ENCODE measurements around the gene PRKAG2. TPM values are rescaled to one million over a fixed set of nuclear protein-coding genes. Genes with fewer than 3 reads are reported as not detected.
"Not testable (repeated sequence)": the region's sequence is repeated elsewhere in the genome, so short reads cannot be mapped to it uniquely, and the experiment has no call there.

PRKAG2 gene
- polyA plus RNA-seq, 1 of the 3 experiments (the other 2 are of a cell fraction), result 51.6 TPM

- CTCF ChIA-PET, result interaction anchor here (0.7 to 4.4 kb wide), 2 partner anchors 11 to 43 kb away, joined by 3 to 38 read pairs; no protein-coding TSS in a partner anchor
- H3K9me2 ChIP-seq; H3K4me1 ChIP-seq (ENCODE audit: control insufficient read depth in 1 of 2, insufficient read depth in 2 of 2, low read depth in 1 of 2, low read length in 1 of 2); H3K9me3 ChIP-seq; H3K9ac ChIP-seq; H3K4me3 ChIP-seq (ENCODE audit: low read depth in 2 of 2, low read length in 1 of 2); H4K20me1 ChIP-seq (ENCODE audit: insufficient read depth); H2AFZ ChIP-seq (ENCODE audit: low read depth); H3K4me2 ChIP-seq; POLR2A ChIA-PET; H3K27ac ChIP-seq (ENCODE audit: low read depth in 2 of 2, low read length in 1 of 2); H3K36me3 ChIP-seq (replicated peaks in 1 of 2; ENCODE audit: control insufficient read depth in 1 of 2, insufficient read depth in 2 of 2, low read length in 1 of 2); H3K79me2 ChIP-seq (ENCODE audit: insufficient read depth); H3F3A ChIP-seq (replicated peaks; ENCODE audit: insufficient read depth); DNase-seq; H3K27me3 ChIP-seq (ENCODE audit: insufficient read depth): not testable (repeated sequence)
- 94% methylated on average over 5 of the region's 5 CpGs for WGBS (ENCODE audit: low lambda C conversion rate)
These were observed 128.9 kb downstream of the PRKAG2 start for GRCh38 chr7:151748021-151748420.

- no peak for DNase-seq
- Histone ChIP-seq H3F3A (replicated peaks; ENCODE audit: insufficient read depth) (no peaks in the 10 kb centered on the region), H3K9me3 (no peaks in the 10 kb centered on the region), H3K27ac (ENCODE audit: low read depth in 2 of 2, low read length in 1 of 2) (no peak overlapping the region), H3K27me3 (ENCODE audit: insufficient read depth) (no peaks in the 10 kb centered on the region), H3K36me3 (replicated peaks in 1 of 2; ENCODE audit: control insufficient read depth in 1 of 2, insufficient read depth in 2 of 2, low read length in 1 of 2) (no peaks in the 10 kb centered on the region), H3K4me2 (no peak overlapping the region), H2AFZ (ENCODE audit: low read depth) (no peak overlapping the region), H3K79me2 (ENCODE audit: insufficient read depth) (no peaks in the 10 kb centered on the region), H3K4me3 (ENCODE audit: low read depth in 2 of 2, low read length in 1 of 2) (no peak overlapping the region), H3K9me2 (no peaks in the 10 kb centered on the region), H3K4me1 (ENCODE audit: control insufficient read depth in 1 of 2, insufficient read depth in 2 of 2, low read depth in 1 of 2, low read length in 1 of 2) (peaks cover 0 to 3% of the 10 kb centered on the region in 2 experiments; a peak in 1 of 4 replicates), H4K20me1 (ENCODE audit: insufficient read depth) (no peaks in the 10 kb centered on the region), H3K9ac (no peak overlapping the region)
- WGBS (ENCODE audit: low lambda C conversion rate), result 81% methylated on average over 11 of the region's 11 CpGs
- ChIA-PET CTCF (interaction anchor here (0.7 to 10.8 kb wide), 10 partner anchors 10 to 176 kb away, joined by 3 to 100 read pairs (median 4); no protein-coding TSS in a partner anchor), POLR2A (no interaction called here)
- TF ChIP-seq MEF2A (IDR thresholded peaks at IDR 0.05; ENCODE audit: borderline replicate concordance, low read depth) (no peak), TAF1 (IDR thresholded peaks at IDR 0.05; ENCODE audit: borderline replicate concordance, low read depth, low read length) (no peak), USF1 (IDR thresholded peaks at IDR 0.05; ENCODE audit: borderline replicate concordance, low read depth) (no peak), RXRA (IDR thresholded peaks at IDR 0.05; ENCODE audit: borderline replicate concordance, low read depth) (no peak), RAD21 (IDR thresholded peaks at IDR 0.05; ENCODE audit: low read length) (no peak), NFIC (IDR thresholded peaks at IDR 0.05; ENCODE audit: borderline replicate concordance) (no peak)
These were observed 131.2 kb downstream of the PRKAG2 start for GRCh38 chr7:151745706-151746105.

GRCh38 chr7:151744656-151745638 is 132.0 kb downstream of the PRKAG2 start:
- Histone ChIP-seq H3K27me3 (ENCODE audit: insufficient read depth) (no peaks in the 10 kb centered on the region), H3K27ac (ENCODE audit: low read depth in 2 of 2, low read length in 1 of 2) (no peak overlapping the region), H3K4me2 (no peak overlapping the region), H3K9ac (no peak overlapping the region), H4K20me1 (ENCODE audit: insufficient read depth) (no peaks in the 10 kb centered on the region), H3K4me1 (ENCODE audit: control insufficient read depth in 1 of 2, insufficient read depth in 2 of 2, low read depth in 1 of 2, low read length in 1 of 2) (peaks cover 0 to 3% of the 10 kb centered on the region in 2 experiments; a peak in 1 of 4 replicates), H3K4me3 (ENCODE audit: low read depth in 2 of 2, low read length in 1 of 2) (no peak overlapping the region), H2AFZ (ENCODE audit: low read depth) (no peak overlapping the region), H3K79me2 (ENCODE audit: insufficient read depth) (no peaks in the 10 kb centered on the region), H3F3A (replicated peaks; ENCODE audit: insufficient read depth) (no peaks in the 10 kb centered on the region), H3K9me2 (no peaks in the 10 kb centered on the region), H3K9me3 (no peaks in the 10 kb centered on the region), H3K36me3 (replicated peaks in 1 of 2; ENCODE audit: control insufficient read depth in 1 of 2, insufficient read depth in 2 of 2, low read length in 1 of 2) (no peaks in the 10 kb centered on the region)
- DNase-seq, result no peak
- ChIA-PET CTCF (interaction anchor here (0.8 to 10.8 kb wide), 9 partner anchors 9 to 175 kb away, joined by 3 to 100 read pairs (median 4); no protein-coding TSS in a partner anchor), POLR2A (no interaction called here)
- 77% methylated on average over 30 of the region's 33 CpGs for WGBS (ENCODE audit: low lambda C conversion rate)
- TF ChIP-seq YY1 (IDR thresholded peaks at IDR 0.05; ENCODE audit: low read depth), result no peak
- TF ChIP-seq TCF12 (IDR thresholded peaks at IDR 0.05), result peak; percentile 35; the same call in 1 of the 2 replicates
- no peak for TF ChIP-seq FOXM1 (IDR thresholded peaks at IDR 0.05; ENCODE audit: low read depth)
- TF ChIP-seq FOSL2 (IDR thresholded peaks at IDR 0.05; ENCODE audit: borderline replicate concordance, low read depth), result no peak
- TF ChIP-seq FOXJ3 (CRISPR knock-in tag; IDR thresholded peaks at IDR 0.05), result no peak
- no peak for TF ChIP-seq IRF3 (IDR thresholded peaks at IDR 0.05; ENCODE audit: low read depth, low read length)
- TF ChIP-seq USF2 (IDR thresholded peaks at IDR 0.05; ENCODE audit: borderline replicate concordance, low read depth, low read length), result no peak
- TF ChIP-seq NFIC (IDR thresholded peaks at IDR 0.05; ENCODE audit: borderline replicate concordance), result no peak
- TF ChIP-seq SMC3 (IDR thresholded peaks at IDR 0.05; ENCODE audit: low read depth, low read length), result peak; percentile 23; the same call in 1 of the 2 replicates
- TF ChIP-seq CHD2 (IDR thresholded peaks at IDR 0.05; ENCODE audit: low read length, partially characterized antibody), result no peak
- TF ChIP-seq RCOR1 (IDR thresholded peaks at IDR 0.05; ENCODE audit: low read length), result no peak
